ENCODE measurements around the gene GRSF1.

DNA sequence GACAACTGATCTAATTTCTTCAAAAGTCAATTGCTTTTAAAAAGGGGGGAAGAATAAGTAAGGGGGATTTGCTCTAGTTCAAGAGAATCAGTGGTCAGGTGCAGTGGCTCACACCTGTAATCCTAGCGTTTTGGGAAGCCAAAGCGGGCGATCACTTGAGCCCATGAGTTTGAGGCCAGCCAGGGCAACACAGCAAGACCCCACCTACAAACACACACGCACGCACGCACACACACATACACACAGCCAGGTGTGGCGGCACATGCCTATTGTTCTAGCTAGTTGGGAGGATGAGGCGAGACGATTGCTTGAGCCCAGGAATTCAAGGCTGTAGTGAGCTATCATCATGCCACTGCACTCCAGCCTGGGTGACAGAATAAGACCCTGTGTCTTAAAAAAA, 9.6 kb downstream of the GRSF1 start:
- TF ChIP-seq DR1 (CRISPR knock-in tag; IDR thresholded peaks at IDR 0.05) (no peak), ZNF75D (CRISPR knock-in tag; IDR thresholded peaks at IDR 0.05; ENCODE audit: borderline replicate concordance) (no peak), ZNF121 (CRISPR knock-in tag; IDR thresholded peaks at IDR 0.05) (peak; percentile 88), NFIC (IDR thresholded peaks at IDR 0.05; ENCODE audit: low read length) (no peak), ZSCAN9 (CRISPR knock-in tag; IDR thresholded peaks at IDR 0.05; ENCODE audit: borderline replicate concordance) (no peak), SMC3 (IDR thresholded peaks at IDR 0.05; ENCODE audit: low read length) (no peak), HNF4A (CRISPR knock-in tag; IDR thresholded peaks at IDR 0.05) (no peak), EP300 (IDR thresholded peaks at IDR 0.05; ENCODE audit: low read depth in 2 of 2, low read length in 2 of 2) (no peak), EP300 (CRISPR knock-in tag; IDR thresholded peaks at IDR 0.05; ENCODE audit: borderline replicate concordance) (no peak)
- TF ChIP-seq, protein P1, sequence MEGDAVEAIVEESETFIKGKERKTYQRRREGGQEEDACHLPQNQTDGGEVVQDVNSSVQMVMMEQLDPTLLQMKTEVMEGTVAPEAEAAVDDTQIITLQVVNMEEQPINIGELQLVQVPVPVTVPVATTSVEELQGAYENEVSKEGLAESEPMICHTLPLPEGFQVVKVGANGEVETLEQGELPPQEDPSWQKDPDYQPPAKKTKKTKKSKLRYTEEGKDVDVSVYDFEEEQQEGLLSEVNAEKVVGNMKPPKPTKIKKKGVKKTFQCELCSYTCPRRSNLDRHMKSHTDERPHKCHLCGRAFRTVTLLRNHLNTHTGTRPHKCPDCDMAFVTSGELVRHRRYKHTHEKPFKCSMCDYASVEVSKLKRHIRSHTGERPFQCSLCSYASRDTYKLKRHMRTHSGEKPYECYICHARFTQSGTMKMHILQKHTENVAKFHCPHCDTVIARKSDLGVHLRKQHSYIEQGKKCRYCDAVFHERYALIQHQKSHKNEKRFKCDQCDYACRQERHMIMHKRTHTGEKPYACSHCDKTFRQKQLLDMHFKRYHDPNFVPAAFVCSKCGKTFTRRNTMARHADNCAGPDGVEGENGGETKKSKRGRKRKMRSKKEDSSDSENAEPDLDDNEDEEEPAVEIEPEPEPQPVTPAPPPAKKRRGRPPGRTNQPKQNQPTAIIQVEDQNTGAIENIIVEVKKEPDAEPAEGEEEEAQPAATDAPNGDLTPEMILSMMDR (CRISPR knock-in tag; IDR thresholded peaks at IDR 0.05): no peak
